Panc1 (cell line): ENCODE measurements around the gene DYNAP.

Experiments used
- POLR2AphosphoS5 ChIP-seq: IDR thresholded peaks from 2 replicates; pipeline ENCODE4 v1.6.1; 2012; ENCODE audit warnings: mild to moderate bottlenecking, low read depth, low read length, moderate library complexity
- TF ChIP-seq, protein P1 (sequence below): fragments of 450-650 bp; IDR thresholded peaks from 2 replicates; pipeline ENCODE4 v1.5.1; 2017; ENCODE audit warnings: mild to moderate bottlenecking
- TF ChIP-seq, protein P2 (sequence below), 2 experiments: IDR thresholded peaks; 2 replicates each; pipeline ENCODE4 v1.6.1; 2011 to 2012; ENCODE audit warnings: low read depth in 2 of 2, control low read depth in 1 of 2, low read length in 1 of 2, mild to moderate bottlenecking in 1 of 2, moderate library complexity in 1 of 2; ENCODE audit not compliant: insufficient read depth in 1 of 2

DNA sequence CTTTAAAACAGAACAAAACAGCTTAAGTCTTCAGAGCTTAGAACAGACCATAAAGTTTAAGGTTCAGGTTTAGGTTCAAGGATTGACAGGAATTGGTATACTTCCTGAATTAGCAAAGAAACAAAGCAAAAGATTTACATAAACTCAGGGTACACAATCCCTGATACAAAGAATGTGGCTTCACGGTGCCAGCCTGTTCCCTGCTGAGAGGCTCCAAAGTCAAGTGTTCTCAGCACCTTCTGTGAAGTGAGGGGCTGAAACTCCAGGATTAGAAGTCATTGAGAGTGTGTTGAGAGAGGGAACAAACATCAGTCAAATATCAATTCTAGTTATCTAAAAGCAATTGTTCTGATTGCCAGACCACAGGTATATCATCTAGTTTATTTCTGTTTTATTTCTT is 35.7 kb downstream of the DYNAP start:
- TF ChIP-seq, protein P1, sequence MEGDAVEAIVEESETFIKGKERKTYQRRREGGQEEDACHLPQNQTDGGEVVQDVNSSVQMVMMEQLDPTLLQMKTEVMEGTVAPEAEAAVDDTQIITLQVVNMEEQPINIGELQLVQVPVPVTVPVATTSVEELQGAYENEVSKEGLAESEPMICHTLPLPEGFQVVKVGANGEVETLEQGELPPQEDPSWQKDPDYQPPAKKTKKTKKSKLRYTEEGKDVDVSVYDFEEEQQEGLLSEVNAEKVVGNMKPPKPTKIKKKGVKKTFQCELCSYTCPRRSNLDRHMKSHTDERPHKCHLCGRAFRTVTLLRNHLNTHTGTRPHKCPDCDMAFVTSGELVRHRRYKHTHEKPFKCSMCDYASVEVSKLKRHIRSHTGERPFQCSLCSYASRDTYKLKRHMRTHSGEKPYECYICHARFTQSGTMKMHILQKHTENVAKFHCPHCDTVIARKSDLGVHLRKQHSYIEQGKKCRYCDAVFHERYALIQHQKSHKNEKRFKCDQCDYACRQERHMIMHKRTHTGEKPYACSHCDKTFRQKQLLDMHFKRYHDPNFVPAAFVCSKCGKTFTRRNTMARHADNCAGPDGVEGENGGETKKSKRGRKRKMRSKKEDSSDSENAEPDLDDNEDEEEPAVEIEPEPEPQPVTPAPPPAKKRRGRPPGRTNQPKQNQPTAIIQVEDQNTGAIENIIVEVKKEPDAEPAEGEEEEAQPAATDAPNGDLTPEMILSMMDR = no peak
- TF ChIP-seq POLR2AphosphoS5 = no peak
- TF ChIP-seq, protein P2, sequence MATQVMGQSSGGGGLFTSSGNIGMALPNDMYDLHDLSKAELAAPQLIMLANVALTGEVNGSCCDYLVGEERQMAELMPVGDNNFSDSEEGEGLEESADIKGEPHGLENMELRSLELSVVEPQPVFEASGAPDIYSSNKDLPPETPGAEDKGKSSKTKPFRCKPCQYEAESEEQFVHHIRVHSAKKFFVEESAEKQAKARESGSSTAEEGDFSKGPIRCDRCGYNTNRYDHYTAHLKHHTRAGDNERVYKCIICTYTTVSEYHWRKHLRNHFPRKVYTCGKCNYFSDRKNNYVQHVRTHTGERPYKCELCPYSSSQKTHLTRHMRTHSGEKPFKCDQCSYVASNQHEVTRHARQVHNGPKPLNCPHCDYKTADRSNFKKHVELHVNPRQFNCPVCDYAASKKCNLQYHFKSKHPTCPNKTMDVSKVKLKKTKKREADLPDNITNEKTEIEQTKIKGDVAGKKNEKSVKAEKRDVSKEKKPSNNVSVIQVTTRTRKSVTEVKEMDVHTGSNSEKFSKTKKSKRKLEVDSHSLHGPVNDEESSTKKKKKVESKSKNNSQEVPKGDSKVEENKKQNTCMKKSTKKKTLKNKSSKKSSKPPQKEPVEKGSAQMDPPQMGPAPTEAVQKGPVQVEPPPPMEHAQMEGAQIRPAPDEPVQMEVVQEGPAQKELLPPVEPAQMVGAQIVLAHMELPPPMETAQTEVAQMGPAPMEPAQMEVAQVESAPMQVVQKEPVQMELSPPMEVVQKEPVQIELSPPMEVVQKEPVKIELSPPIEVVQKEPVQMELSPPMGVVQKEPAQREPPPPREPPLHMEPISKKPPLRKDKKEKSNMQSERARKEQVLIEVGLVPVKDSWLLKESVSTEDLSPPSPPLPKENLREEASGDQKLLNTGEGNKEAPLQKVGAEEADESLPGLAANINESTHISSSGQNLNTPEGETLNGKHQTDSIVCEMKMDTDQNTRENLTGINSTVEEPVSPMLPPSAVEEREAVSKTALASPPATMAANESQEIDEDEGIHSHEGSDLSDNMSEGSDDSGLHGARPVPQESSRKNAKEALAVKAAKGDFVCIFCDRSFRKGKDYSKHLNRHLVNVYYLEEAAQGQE (IDR thresholded peaks at IDR 0.05; ENCODE audit: insufficient read depth in 1 of 2, low read depth in 2 of 2, low read length in 1 of 2) = no peak
